Tibial artery (tissue), 4 donors: Measurements from ENCODE around the gene MCTP1.
"Not testable (repeated sequence)": the region's sequence is repeated elsewhere in the genome, so short reads cannot be mapped to it uniquely, and the experiment has no call there.

Experiments
- DNase-seq, 2 donors: peaks; one replicate each; pipeline ENCODE4 v3.0.0-alpha.2; 2019
- H3K27ac ChIP-seq, 2 donors: fragments of 200-600 bp; sonication (generic) in 1 of 2; 1 replicate in 1 of 2; 2 replicates in 1 of 2; pipeline ENCODE4 v1.5.1; 2018 to 2019; ENCODE audit warnings: mild to moderate bottlenecking in 1 of 2
- H3K27me3 ChIP-seq, 2 donors: fragments of 200-600 bp; sonication (generic) in 1 of 2; one replicate each; pipeline versions ENCODE4 v1.5.1 to v1.6.0; 2016 to 2019
- H3K36me3 ChIP-seq, 3 donors: fragments of 200-600 bp; sonication (generic) in 2 of 3; one replicate each; pipeline ENCODE4 v1.5.1; 2016 to 2019; ENCODE audit warnings: mild to moderate bottlenecking in 2 of 3
- H3K4me1 ChIP-seq, 4 donors: fragments of 200-600 bp; sonication (generic) in 2 of 4; 1 replicate in 3 of 4; 2 replicates in 1 of 4; pipeline ENCODE4 v1.5.1; 2016 to 2019
- H3K4me3 ChIP-seq, 2 donors: fragments of 200-600 bp; sonication (generic) in 1 of 2; 1 replicate in 1 of 2; 2 replicates in 1 of 2; pipeline ENCODE4 v1.5.1; 2018 to 2019; ENCODE audit warnings: mild to moderate bottlenecking in 2 of 2
- H3K9me3 ChIP-seq, 3 donors: fragments of 200-600 bp; sonication (generic) in 1 of 3; one replicate each; pipeline ENCODE4 v1.5.1; 2016 to 2019
- CTCF ChIP-seq, 2 experiments: fragments of 200-600 bp in 1 of 2; fragments of 450-650 bp in 1 of 2; IDR thresholded peaks; one replicate each; pipeline ENCODE4 v1.5.1; 2017 to 2019; ENCODE audit warnings: antibody characterized with exemption in 2 of 2, mild to moderate bottlenecking in 1 of 2, moderate library complexity in 1 of 2
- intact Hi-C: fragments of 100-400 bp; cut with DNase I; formaldehyde crosslinking; loops from one replicate; pipeline ENCODE4 v1.15.0; 2023; ENCODE audit warnings: low total_unique reads

Gene MCTP1

GRCh38 chr5:94832685-94833084, 452.2 kb downstream of the MCTP1 start:
- H3K27me3 ChIP-seq = no peaks in the 10 kb centered on the region
- no peaks in the 10 kb centered on the region for H3K9me3 ChIP-seq
- no peak for DNase-seq
- H3K36me3 ChIP-seq = no peaks in the 10 kb centered on the region
- no peak overlapping the region for H3K4me3 ChIP-seq
- H3K27ac ChIP-seq = no peak overlapping the region
- TF ChIP-seq CTCF (IDR thresholded peaks at IDR 0.05) = no peak
- no peaks in the 10 kb centered on the region for H3K4me1 ChIP-seq
- intact Hi-C loops = no loop called here

- no peaks in the 10 kb centered on the region for H3K9me3 ChIP-seq
- H3K27me3 ChIP-seq = no peaks in the 10 kb centered on the region
- no peak overlapping the region for H3K4me3 ChIP-seq
- DNase-seq = no peak
- no peaks in the 10 kb centered on the region for H3K4me1 ChIP-seq
- H3K36me3 ChIP-seq = no peaks in the 10 kb centered on the region
- intact Hi-C loops = no loop called here
- TF ChIP-seq CTCF (IDR thresholded peaks at IDR 0.05) = no peak
- no peak overlapping the region for H3K27ac ChIP-seq
Measured at GRCh38 chr5:94830520-94830919, 454.4 kb downstream of the MCTP1 start.

GRCh38 chr5:94828222-94828621, 456.7 kb downstream of the MCTP1 start:
- H3K36me3 ChIP-seq, H3K4me3 ChIP-seq, H3K27ac ChIP-seq, DNase-seq, H3K4me1 ChIP-seq, H3K27me3 ChIP-seq, intact Hi-C loops, H3K9me3 ChIP-seq: not testable (repeated sequence)

GRCh38 chr5:94820488-94820887, 464.4 kb downstream of the MCTP1 start:
- Histone ChIP-seq H3K36me3 (no peaks in the 10 kb centered on the region), H3K4me3 (no peak overlapping the region), H3K9me3 (no peaks in the 10 kb centered on the region), H3K27me3 (no peaks in the 10 kb centered on the region), H3K4me1 (no peaks in the 10 kb centered on the region), H3K27ac (no peak overlapping the region)
- no peak for DNase-seq
- no peak for TF ChIP-seq CTCF (IDR thresholded peaks at IDR 0.05)
- intact Hi-C loops = no loop called here

- no peaks in the 10 kb centered on the region for H3K36me3 ChIP-seq
- intact Hi-C loops = no loop called here
- no peak for DNase-seq
Measured at GRCh38 chr5:94818904-94819303, 466.0 kb downstream of the MCTP1 start.

GRCh38 chr5:94815313-94816039, 469.4 kb downstream of the MCTP1 start:
- intact Hi-C loops = no loop called here
- Histone ChIP-seq H3K27ac (no peak overlapping the region), H3K4me1 (no peaks in the 10 kb centered on the region)

More at GRCh38 chr5:94818904-94819303, 466.0 kb downstream of the MCTP1 start:
- Histone ChIP-seq H3K9me3 (no peaks in the 10 kb centered on the region), H3K4me1 (no peaks in the 10 kb centered on the region), H3K4me3 (no peak overlapping the region), H3K27me3 (no peaks in the 10 kb centered on the region), H3K27ac (no peak overlapping the region)
- no peak for TF ChIP-seq CTCF (IDR thresholded peaks at IDR 0.05)

More at GRCh38 chr5:94815313-94816039, 469.4 kb downstream of the MCTP1 start:
- no peak overlapping the region for H3K4me3 ChIP-seq
- H3K27me3 ChIP-seq = no peaks in the 10 kb centered on the region
- H3K9me3 ChIP-seq = no peaks in the 10 kb centered on the region
- no peaks in the 10 kb centered on the region for H3K36me3 ChIP-seq
- DNase-seq = no peak
- TF ChIP-seq CTCF (IDR thresholded peaks at IDR 0.05) = no peak
